Measurements from ENCODE around the gene ANO4. TPM values are rescaled to one million over a fixed set of nuclear protein-coding genes. Genes with fewer than 3 reads are reported as not detected.

The ANO4 gene
- total and polyA plus RNA-seq, 2 donors (not counting 1 experiment from before 2014, with no cell fraction given) = not detected

GRCh38 chr12:100895192-100895591 is 100.6 kb downstream of the ANO4 start:
- H3K36me3 ChIP-seq (replicated peaks in 1 of 2; ENCODE audit: control extremely low read depth in 1 of 2, control insufficient read depth in 1 of 2, extremely low read depth in 1 of 2, insufficient read depth in 2 of 2, low read length in 1 of 2) = no peaks in the 10 kb centered on the region
- intact Hi-C loops (cut with micrococcal nuclease) = no loop called here
- no peaks in the 10 kb centered on the region for H3K79me2 ChIP-seq (ENCODE audit: control insufficient read depth, insufficient read depth, low read length)
- no CpG with 5 or more reads among the region's 2 CpGs for WGBS (ENCODE audit: insufficient coverage)
- no peak overlapping the region for H3K4me3 Mint-ChIP-seq
- no peak overlapping the region for H2AFZ ChIP-seq (ENCODE audit: insufficient read depth, low read depth, low read length, poor library complexity, severe bottlenecking)
- no peaks in the 10 kb centered on the region for H3K27me3 Mint-ChIP-seq
- no peaks in the 10 kb centered on the region for H4K20me1 ChIP-seq (ENCODE audit: control insufficient read depth, insufficient read depth, low read length, poor library complexity, severe bottlenecking)
- H3K4me2 ChIP-seq (replicated peaks; ENCODE audit: low read depth, low read length, poor library complexity, severe bottlenecking) = no peak overlapping the region
- ATAC-seq (ENCODE audit: low read depth) = no peak
- no peaks in the 10 kb centered on the region for H3K27me3 ChIP-seq (replicated peaks in 1 of 4; ENCODE audit: control extremely low read depth in 1 of 4, control insufficient read depth in 3 of 4, insufficient read depth in 4 of 4, low read length in 3 of 4)
- no peaks in the 10 kb centered on the region for H3K9me3 Mint-ChIP-seq (ENCODE audit: insufficient read depth)
- H3K4me1 Mint-ChIP-seq = no peaks in the 10 kb centered on the region
- no peaks in the 10 kb centered on the region for H3K4me1 ChIP-seq (ENCODE audit: control insufficient read depth in 2 of 2, insufficient read depth in 2 of 2, low read length in 2 of 2)
- CTCF ChIA-PET = no interaction called here
- TF ChIP-seq, protein P1, sequence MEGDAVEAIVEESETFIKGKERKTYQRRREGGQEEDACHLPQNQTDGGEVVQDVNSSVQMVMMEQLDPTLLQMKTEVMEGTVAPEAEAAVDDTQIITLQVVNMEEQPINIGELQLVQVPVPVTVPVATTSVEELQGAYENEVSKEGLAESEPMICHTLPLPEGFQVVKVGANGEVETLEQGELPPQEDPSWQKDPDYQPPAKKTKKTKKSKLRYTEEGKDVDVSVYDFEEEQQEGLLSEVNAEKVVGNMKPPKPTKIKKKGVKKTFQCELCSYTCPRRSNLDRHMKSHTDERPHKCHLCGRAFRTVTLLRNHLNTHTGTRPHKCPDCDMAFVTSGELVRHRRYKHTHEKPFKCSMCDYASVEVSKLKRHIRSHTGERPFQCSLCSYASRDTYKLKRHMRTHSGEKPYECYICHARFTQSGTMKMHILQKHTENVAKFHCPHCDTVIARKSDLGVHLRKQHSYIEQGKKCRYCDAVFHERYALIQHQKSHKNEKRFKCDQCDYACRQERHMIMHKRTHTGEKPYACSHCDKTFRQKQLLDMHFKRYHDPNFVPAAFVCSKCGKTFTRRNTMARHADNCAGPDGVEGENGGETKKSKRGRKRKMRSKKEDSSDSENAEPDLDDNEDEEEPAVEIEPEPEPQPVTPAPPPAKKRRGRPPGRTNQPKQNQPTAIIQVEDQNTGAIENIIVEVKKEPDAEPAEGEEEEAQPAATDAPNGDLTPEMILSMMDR (IDR thresholded peaks at IDR 0.05) = no peak
- no peak for TF ChIP-seq EZH2 (IDR thresholded peaks at IDR 0.05; ENCODE audit: borderline replicate concordance, insufficient read depth, low read depth, low read length, poor library complexity, severe bottlenecking)
- H3K9ac ChIP-seq (ENCODE audit: low read length) = no peak overlapping the region
- H3K9me3 ChIP-seq (ENCODE audit: control extremely low read depth in 1 of 3, control insufficient read depth in 2 of 3, insufficient read depth in 1 of 3, low read length in 2 of 3) = no peaks in the 10 kb centered on the region
- no peak for DNase-seq
- no peak overlapping the region for H3K27ac ChIP-seq (ENCODE audit: low read length in 2 of 2)
- H3K27ac Mint-ChIP-seq = no peak overlapping the region
- H3K4me3 ChIP-seq (ENCODE audit: control extremely low read depth in 1 of 5, extremely low read depth in 1 of 5, insufficient read depth in 1 of 5, low read depth in 2 of 5, low read length in 4 of 5) = no peak overlapping the region
- POLR2A ChIA-PET = no interaction called here

DNA sequence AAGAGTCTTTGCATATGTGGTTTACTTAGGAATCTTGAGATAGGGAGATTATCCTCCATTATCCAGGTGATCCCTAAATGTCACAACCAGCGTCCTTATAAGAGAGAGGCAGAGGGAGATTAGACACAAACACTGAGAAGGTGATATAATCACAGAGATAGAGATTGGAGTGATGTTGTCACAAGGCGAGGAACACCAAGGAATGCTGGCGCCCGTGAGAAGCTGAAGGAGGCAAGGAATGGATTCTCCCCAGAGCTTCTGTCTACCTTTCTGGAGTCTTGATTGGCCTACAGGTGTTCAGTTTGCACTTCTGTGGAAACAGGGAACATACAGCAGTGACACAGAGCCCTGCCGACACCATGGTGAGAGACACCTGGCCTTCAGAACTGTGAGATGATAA is 101.6 kb downstream of the ANO4 start:
- Histone ChIP-seq H4K20me1 (ENCODE audit: control insufficient read depth, insufficient read depth, low read length, poor library complexity, severe bottlenecking) (no peaks in the 10 kb centered on the region), H3K79me2 (ENCODE audit: control insufficient read depth, insufficient read depth, low read length) (no peaks in the 10 kb centered on the region), H3K4me2 (replicated peaks; ENCODE audit: low read depth, low read length, poor library complexity, severe bottlenecking) (no peak overlapping the region), H3K36me3 (replicated peaks in 1 of 2; ENCODE audit: control extremely low read depth in 1 of 2, control insufficient read depth in 1 of 2, extremely low read depth in 1 of 2, insufficient read depth in 2 of 2, low read length in 1 of 2) (no peaks in the 10 kb centered on the region), H3K27ac (ENCODE audit: low read length in 2 of 2) (no peak overlapping the region), H3K9ac (ENCODE audit: low read length) (no peak overlapping the region), H3K27me3 (replicated peaks in 1 of 4; ENCODE audit: control extremely low read depth in 1 of 4, control insufficient read depth in 3 of 4, insufficient read depth in 4 of 4, low read length in 3 of 4) (no peaks in the 10 kb centered on the region), H3K4me1 (ENCODE audit: control insufficient read depth in 2 of 2, insufficient read depth in 2 of 2, low read length in 2 of 2) (no peaks in the 10 kb centered on the region), H2AFZ (ENCODE audit: insufficient read depth, low read depth, low read length, poor library complexity, severe bottlenecking) (no peak overlapping the region), H3K4me3 (ENCODE audit: control extremely low read depth in 1 of 5, extremely low read depth in 1 of 5, insufficient read depth in 1 of 5, low read depth in 2 of 5, low read length in 4 of 5) (no peak overlapping the region), H3K9me3 (ENCODE audit: control extremely low read depth in 1 of 3, control insufficient read depth in 2 of 3, insufficient read depth in 1 of 3, low read length in 2 of 3) (no peaks in the 10 kb centered on the region)
- no peak for DNase-seq
- TF ChIP-seq EZH2 (IDR thresholded peaks at IDR 0.05; ENCODE audit: borderline replicate concordance, insufficient read depth, low read depth, low read length, poor library complexity, severe bottlenecking) = no peak
- TF ChIP-seq, protein P1 (IDR thresholded peaks at IDR 0.05) = no peak
- CTCF ChIA-PET = no interaction called here
- 91% methylated on average over 5 of the region's 5 CpGs for WGBS (ENCODE audit: insufficient coverage)
- Mint-ChIP-seq H3K4me1 (no peaks in the 10 kb centered on the region), H3K27me3 (no peaks in the 10 kb centered on the region), H3K27ac (no peak overlapping the region), H3K9me3 (ENCODE audit: insufficient read depth) (no peaks in the 10 kb centered on the region), H3K4me3 (no peak overlapping the region)
- POLR2A ChIA-PET = no interaction called here
- no peak for ATAC-seq (ENCODE audit: low read depth)
- intact Hi-C loops (cut with micrococcal nuclease) = no loop called here

All from B cell (primary cell).